ENCODE measurements around the gene SERPINB3.

SERPINB3 gene

DNA sequence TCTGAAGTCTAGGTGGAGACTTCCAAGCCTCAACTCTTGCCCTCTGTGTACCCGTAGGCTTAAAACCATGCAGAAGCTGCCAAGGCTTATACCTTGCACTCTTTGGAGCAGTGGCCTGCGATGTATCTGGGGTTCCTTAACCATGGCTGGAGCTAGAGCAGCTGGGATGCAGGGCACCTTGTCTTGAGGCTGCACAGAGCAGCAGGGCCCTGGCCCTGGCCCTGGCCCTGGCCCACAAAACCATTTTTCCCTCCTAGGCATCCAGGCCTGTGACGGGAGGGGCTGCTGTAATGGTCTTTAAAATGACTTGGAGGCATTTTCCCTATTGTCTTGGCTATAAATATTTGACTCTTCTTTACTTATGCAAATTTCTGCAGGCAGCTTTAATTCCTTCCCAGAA lies 36.8 kb downstream of the SERPINB3 start:
- no peak for TF ChIP-seq EZH2 (IDR thresholded peaks at IDR 0.05; ENCODE audit: borderline replicate concordance, low read length)
- TF ChIP-seq, protein P1, sequence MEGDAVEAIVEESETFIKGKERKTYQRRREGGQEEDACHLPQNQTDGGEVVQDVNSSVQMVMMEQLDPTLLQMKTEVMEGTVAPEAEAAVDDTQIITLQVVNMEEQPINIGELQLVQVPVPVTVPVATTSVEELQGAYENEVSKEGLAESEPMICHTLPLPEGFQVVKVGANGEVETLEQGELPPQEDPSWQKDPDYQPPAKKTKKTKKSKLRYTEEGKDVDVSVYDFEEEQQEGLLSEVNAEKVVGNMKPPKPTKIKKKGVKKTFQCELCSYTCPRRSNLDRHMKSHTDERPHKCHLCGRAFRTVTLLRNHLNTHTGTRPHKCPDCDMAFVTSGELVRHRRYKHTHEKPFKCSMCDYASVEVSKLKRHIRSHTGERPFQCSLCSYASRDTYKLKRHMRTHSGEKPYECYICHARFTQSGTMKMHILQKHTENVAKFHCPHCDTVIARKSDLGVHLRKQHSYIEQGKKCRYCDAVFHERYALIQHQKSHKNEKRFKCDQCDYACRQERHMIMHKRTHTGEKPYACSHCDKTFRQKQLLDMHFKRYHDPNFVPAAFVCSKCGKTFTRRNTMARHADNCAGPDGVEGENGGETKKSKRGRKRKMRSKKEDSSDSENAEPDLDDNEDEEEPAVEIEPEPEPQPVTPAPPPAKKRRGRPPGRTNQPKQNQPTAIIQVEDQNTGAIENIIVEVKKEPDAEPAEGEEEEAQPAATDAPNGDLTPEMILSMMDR (IDR thresholded peaks at IDR 0.05; ENCODE audit: low read length) = no peak
- no peaks in the 10 kb centered on the region for H3K9me2 ChIP-seq (ENCODE audit: low read depth, low read length)
- no peaks in the 10 kb centered on the region for H4K20me1 ChIP-seq (ENCODE audit: insufficient read depth, low read length)
- H3F3A ChIP-seq (ENCODE audit: insufficient read depth, low read length) = no peaks in the 10 kb centered on the region
- H3K79me2 ChIP-seq (ENCODE audit: insufficient read depth, low read length) = no peaks in the 10 kb centered on the region
- no peaks in the 10 kb centered on the region for H3K27me3 ChIP-seq (ENCODE audit: insufficient read depth, low read length)
- H3K9me3 ChIP-seq (ENCODE audit: low read length) = peaks cover 10% of the 10 kb centered on the region
- no peaks in the 10 kb centered on the region for H3K36me3 ChIP-seq (ENCODE audit: insufficient read depth, low read length)
- no peak overlapping the region for H3K9ac ChIP-seq (ENCODE audit: low read length)
- H3K4me3 ChIP-seq (ENCODE audit: low read depth, low read length, poor library complexity, severe bottlenecking) = no peak overlapping the region
- no peak overlapping the region for H2AFZ ChIP-seq (ENCODE audit: low read length)
- no peaks in the 10 kb centered on the region for H3K4me1 ChIP-seq (ENCODE audit: insufficient read depth, low read length, severe bottlenecking)
- no peak overlapping the region for H3K27ac ChIP-seq (ENCODE audit: low read depth, low read length, poor library complexity, severe bottlenecking)
- no peak overlapping the region for H3K4me2 ChIP-seq (ENCODE audit: low read length)

DNA sequence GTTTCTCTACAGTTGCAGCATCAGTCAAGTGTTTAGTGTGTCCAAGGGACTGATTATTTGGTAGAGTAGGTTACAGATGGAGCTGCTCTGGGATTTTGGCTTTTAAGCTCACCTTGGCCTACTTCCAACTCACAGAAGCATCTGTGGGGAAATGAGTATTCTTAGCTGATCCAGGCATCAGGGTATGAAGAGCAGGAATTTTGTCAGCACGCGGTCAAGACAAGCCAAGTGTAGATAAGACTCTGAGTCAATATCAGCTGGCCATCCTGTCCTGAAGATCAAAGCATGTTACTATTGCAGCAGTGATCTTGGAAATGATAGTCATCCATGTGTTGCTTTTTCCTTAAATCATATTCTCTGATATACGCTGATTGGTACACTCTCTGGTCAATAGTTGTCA lies 42.0 kb downstream of the SERPINB3 start:
- no peak overlapping the region for H3K27ac ChIP-seq (ENCODE audit: low read depth, low read length, poor library complexity, severe bottlenecking)
- no peaks in the 10 kb centered on the region for H3K27me3 ChIP-seq (ENCODE audit: insufficient read depth, low read length)
- no peak overlapping the region for H3K9ac ChIP-seq (ENCODE audit: low read length)
- H4K20me1 ChIP-seq (ENCODE audit: insufficient read depth, low read length) = no peaks in the 10 kb centered on the region
- no peaks in the 10 kb centered on the region for H3K79me2 ChIP-seq (ENCODE audit: insufficient read depth, low read length)
- no peaks in the 10 kb centered on the region for H3F3A ChIP-seq (ENCODE audit: insufficient read depth, low read length)
- H3K4me3 ChIP-seq (ENCODE audit: low read depth, low read length, poor library complexity, severe bottlenecking) = no peak overlapping the region
- no peak for TF ChIP-seq EZH2 (IDR thresholded peaks at IDR 0.05; ENCODE audit: borderline replicate concordance, low read length)
- TF ChIP-seq, protein P1 (IDR thresholded peaks at IDR 0.05; ENCODE audit: low read length) = no peak
- H3K9me2 ChIP-seq (ENCODE audit: low read depth, low read length) = no peaks in the 10 kb centered on the region
- H3K9me3 ChIP-seq (ENCODE audit: low read length) = peaks cover 4% of the 10 kb centered on the region
- H3K4me2 ChIP-seq (ENCODE audit: low read length) = no peak overlapping the region
- no peaks in the 10 kb centered on the region for H3K36me3 ChIP-seq (ENCODE audit: insufficient read depth, low read length)
- no peaks in the 10 kb centered on the region for H3K4me1 ChIP-seq (ENCODE audit: insufficient read depth, low read length, severe bottlenecking)
- H2AFZ ChIP-seq (ENCODE audit: low read length) = no peak overlapping the region

DNA sequence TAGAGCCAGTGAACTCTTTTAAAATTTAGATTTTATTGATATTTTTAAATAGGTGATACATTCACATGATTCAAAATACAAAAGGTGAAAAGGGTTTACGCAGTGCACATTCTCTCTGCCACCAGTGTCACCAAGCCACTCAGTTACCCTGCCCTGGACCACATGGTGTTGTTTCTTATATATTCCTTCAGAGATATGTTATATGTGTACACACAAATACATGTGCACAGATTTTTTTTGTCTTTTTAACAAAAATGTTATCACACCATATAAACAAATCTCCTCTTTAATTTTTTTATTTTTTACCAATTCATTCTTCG lies 43.8 kb downstream of the SERPINB3 start:
- Histone ChIP-seq H3K79me2 (ENCODE audit: insufficient read depth, low read length) (no peaks in the 10 kb centered on the region), H4K20me1 (ENCODE audit: insufficient read depth, low read length) (no peaks in the 10 kb centered on the region), H3K4me3 (ENCODE audit: low read depth, low read length, poor library complexity, severe bottlenecking) (no peak overlapping the region), H3K27ac (ENCODE audit: low read depth, low read length, poor library complexity, severe bottlenecking) (no peak overlapping the region), H3K27me3 (ENCODE audit: insufficient read depth, low read length) (0 out of 2 replicates have a peak, but pooled peaks cover 6% of the 10 kb centered on the region), H3K9ac (ENCODE audit: low read length) (no peak overlapping the region), H3F3A (ENCODE audit: insufficient read depth, low read length) (no peaks in the 10 kb centered on the region), H2AFZ (ENCODE audit: low read length) (no peak overlapping the region), H3K4me2 (ENCODE audit: low read length) (no peak overlapping the region), H3K4me1 (ENCODE audit: insufficient read depth, low read length, severe bottlenecking) (no peaks in the 10 kb centered on the region), H3K9me3 (ENCODE audit: low read length) (no peaks in the 10 kb centered on the region; the same call in 1 of the 2 replicates), H3K9me2 (ENCODE audit: low read depth, low read length) (no peaks in the 10 kb centered on the region), H3K36me3 (ENCODE audit: insufficient read depth, low read length) (no peaks in the 10 kb centered on the region)
- TF ChIP-seq, protein P1 (IDR thresholded peaks at IDR 0.05; ENCODE audit: low read length) = no peak
- no peak for TF ChIP-seq EZH2 (IDR thresholded peaks at IDR 0.05; ENCODE audit: borderline replicate concordance, low read length)

Measured in OCI-LY1 (cell line).